Naive thymus-derived CD4-positive, alpha-beta T cell (primary cell): ENCODE measurements around the gene SLC50A1. TPM values are rescaled to one million over a fixed set of nuclear protein-coding genes. Genes with fewer than 3 reads are reported as not detected.
A peak's percentile ranks its signal among the peaks of the same experiment; 100 is the strongest.

Experiments used
- ATAC-seq: fragments of 150-1000 bp; cut with Tn5 transposase; 2 replicates; pipeline ENCODE4 v1.10.0; 2021; ENCODE audit warnings: mild to moderate bottlenecking, moderate library complexity
- CTCF ChIA-PET: fragments of 350-600 bp; sonication (Branson Sonifier 250); formaldehyde crosslinking; loops from one replicate; lab custom pipeline; 2021; ENCODE audit warnings: antibody characterized with exemption; lab: Charles Lee
- POLR2A ChIA-PET: fragments of 350-600 bp; sonication (Branson Sonifier 250); formaldehyde crosslinking; loops from one replicate; lab custom pipeline; 2021; ENCODE audit warnings: antibody characterized with exemption, inconsistent platforms; lab: Charles Lee
- DNase-seq, 9 donors: peaks; one replicate each; pipeline versions ENCODE4 v3.0.0 to v3.0.0-alpha.2; 2020 to 2022; ENCODE audit warnings: mixed read lengths in 1 of 9
- H3K27ac ChIP-seq: one replicate; pipeline ENCODE4 v1.7.0; 2013; ENCODE audit warnings: mild to moderate bottlenecking, low read depth, low read length, moderate library complexity
- H3K27me3 ChIP-seq, 2 donors: one replicate each; pipeline ENCODE4 v1.7.0; 2013; ENCODE audit warnings: low read length in 2 of 2, mild to moderate bottlenecking in 2 of 2, moderate library complexity in 2 of 2; ENCODE audit not compliant: control insufficient read depth in 2 of 2, insufficient read depth in 2 of 2
- H3K36me3 ChIP-seq, 3 experiments: 1 replicate in 2 of 3; 2 replicates in 1 of 3; pipeline ENCODE4 v1.7.0; 2013; ENCODE audit warnings: low read length in 3 of 3, mild to moderate bottlenecking in 3 of 3, moderate library complexity in 1 of 3; ENCODE audit not compliant: insufficient read depth in 3 of 3, control insufficient read depth in 2 of 3
- H3K4me1 ChIP-seq, 2 donors: one replicate each; pipeline ENCODE4 v1.7.0; 2013; ENCODE audit warnings: low read length in 2 of 2, mild to moderate bottlenecking in 2 of 2, moderate library complexity in 1 of 2; ENCODE audit not compliant: control insufficient read depth in 2 of 2, insufficient read depth in 2 of 2
- H3K4me3 ChIP-seq: 2 replicates; pipeline ENCODE4 v1.7.0; 2013; ENCODE audit warnings: mild to moderate bottlenecking, low read length
- H3K9me3 ChIP-seq, 3 experiments: 1 replicate in 2 of 3; 2 replicates in 1 of 3; pipeline ENCODE4 v1.7.0; 2013; ENCODE audit warnings: low read length in 3 of 3; ENCODE audit not compliant: control insufficient read depth in 2 of 3
- H3K27ac Mint-ChIP-seq, 9 donors: one replicate each; pipeline ENCODE4 v1.8.0; 2020 to 2022; ENCODE audit warnings: mixed read lengths in 9 of 9, mild to moderate bottlenecking in 8 of 9, moderate library complexity in 5 of 9, inconsistent platforms in 2 of 9
- H3K27me3 Mint-ChIP-seq, 5 donors: one replicate each; pipeline ENCODE4 v1.8.0; 2021 to 2022; ENCODE audit warnings: mixed read lengths in 5 of 5, mild to moderate bottlenecking in 1 of 5
- H3K36me3 Mint-ChIP-seq, 5 donors: one replicate each; pipeline ENCODE4 v1.8.0; 2020 to 2022; ENCODE audit warnings: mixed read lengths in 5 of 5, mild to moderate bottlenecking in 3 of 5, inconsistent platforms in 1 of 5
- H3K4me1 Mint-ChIP-seq, 7 donors: one replicate each; pipeline ENCODE4 v1.8.0; 2020 to 2022; ENCODE audit warnings: mixed read lengths in 7 of 7, mild to moderate bottlenecking in 3 of 7, inconsistent platforms in 1 of 7
- H3K4me3 Mint-ChIP-seq, 10 donors: one replicate each; pipeline ENCODE4 v1.8.0; 2020 to 2022; ENCODE audit warnings: mild to moderate bottlenecking in 10 of 10, mixed read lengths in 10 of 10, moderate library complexity in 6 of 10, inconsistent platforms in 2 of 10
- H3K9me3 Mint-ChIP-seq, 11 donors: one replicate each; pipeline ENCODE4 v1.8.0; 2020 to 2022; ENCODE audit warnings: mixed read lengths in 11 of 11, mild to moderate bottlenecking in 4 of 11, inconsistent platforms in 1 of 11, moderate library complexity in 1 of 11
- intact Hi-C, 2 donors: fragments of 100-400 bp; cut with micrococcal nuclease; formaldehyde crosslinking; loops; one replicate each; pipeline ENCODE4 v1.15.1; 2023
- polyA plus RNA-seq, 2 donors: library from polyadenylated mRNA; unstranded; fragments of 300-500 nt; fragmentation: Illumina TruSeq; gene quantifications; one replicate each; pipeline ENCODE4 v1.2.3, GENCODE V29; 2021
- total RNA-seq, 6 experiments: library from RNA in 5 of 6; stranded (reverse) in 5 of 6; gene quantifications; 1 replicate in 5 of 6; 2 replicates in 1 of 6; pipeline ENCODE4 v1.2.3 and lab custom pipeline; 2021 to 2026

Gene SLC50A1
- total and polyA plus RNA-seq, 7 experiments from 2014 or later, result 21.1 to 64.8 (median 26.6) TPM

GRCh38 chr1:155178441-155179111 is 42.9 kb downstream of the SLC50A1 start:
- Mint-ChIP-seq H3K27ac (peak overlapping the region in 1 of 9 donors; percentile 23), H3K9me3 (peaks cover 0 to 1% (median 0%) of the 10 kb centered on the region in 11 donors), H3K4me3 (no peak overlapping the region), H3K27me3 (no peaks in the 10 kb centered on the region), H3K36me3 (peaks cover 0 to 22% (median 3%) of the 10 kb centered on the region in 5 donors), H3K4me1 (peaks cover 12 to 31% (median 25%) of the 10 kb centered on the region in 7 donors)
- DNase-seq, result peak in 2 of 9 donors; percentile 2 to 5
- peaks cover 0 to 25% (median 0%) of the 10 kb centered on the region in 3 experiments for H3K36me3 ChIP-seq
- no peak overlapping the region for H3K27ac ChIP-seq
- intact Hi-C loops, result no loop called here
- H3K9me3 ChIP-seq, result no peaks in the 10 kb centered on the region
- POLR2A ChIA-PET, result interaction anchor here (1.7 to 2.0 kb wide), 2 partner anchors 15 to 29 kb away, joined by 4 to 18 read pairs; partner anchors contain the start of gene THBS3
- no peak for ATAC-seq
- H3K4me1 ChIP-seq, result peaks cover 1 to 9% of the 10 kb centered on the region in 2 donors
- CTCF ChIA-PET, result interaction anchor here (0.6 to 2.4 kb wide), 4 partner anchors 15 to 395 kb away, joined by 3 to 26 read pairs (median 6); no protein-coding TSS in a partner anchor
- H3K27me3 ChIP-seq, result no peaks in the 10 kb centered on the region
- H3K4me3 ChIP-seq, result no peak overlapping the region

- Histone ChIP-seq H3K36me3 (peaks cover 0 to 25% (median 0%) of the 10 kb centered on the region in 3 experiments), H3K4me3 (no peak overlapping the region), H3K27ac (no peak overlapping the region), H3K4me1 (peaks cover 0 to 9% of the 10 kb centered on the region in 2 donors), H3K27me3 (no peaks in the 10 kb centered on the region), H3K9me3 (no peaks in the 10 kb centered on the region)
- ATAC-seq, result no peak
- no peak overlapping the region for H3K4me3 Mint-ChIP-seq
- ChIA-PET POLR2A (interaction anchor here (1.2 to 1.7 kb wide), 3 partner anchors 15 to 48 kb away, joined by 3 to 4 read pairs (median 4); partner anchors contain the start of gene THBS3), CTCF (interaction anchor here (0.8 to 1.3 kb wide), 3 partner anchors 14 to 72 kb away, joined by 3 to 5 read pairs (median 3); no protein-coding TSS in a partner anchor)
- peaks cover 0 to 1% (median 0%) of the 10 kb centered on the region in 11 donors for H3K9me3 Mint-ChIP-seq
- no peak overlapping the region for H3K27ac Mint-ChIP-seq
- H3K27me3 Mint-ChIP-seq, result no peaks in the 10 kb centered on the region
- intact Hi-C loops, result no loop called here
- peaks cover 11 to 25% (median 19%) of the 10 kb centered on the region in 7 donors for H3K4me1 Mint-ChIP-seq
- peaks cover 0 to 23% (median 3%) of the 10 kb centered on the region in 5 donors for H3K36me3 Mint-ChIP-seq
- peak in 1 of 9 donors; percentile 5 for DNase-seq
These were observed 43.7 kb downstream of the SLC50A1 start for GRCh38 chr1:155179112-155180031.

- no peaks in the 10 kb centered on the region for H3K27me3 Mint-ChIP-seq
- Histone ChIP-seq H3K27ac (no peak overlapping the region), H3K9me3 (no peaks in the 10 kb centered on the region), H3K4me3 (no peak overlapping the region), H3K27me3 (no peaks in the 10 kb centered on the region), H3K36me3 (peaks cover 0 to 25% (median 0%) of the 10 kb centered on the region in 3 experiments), H3K4me1 (peaks cover 0 to 6% of the 10 kb centered on the region in 2 donors)
- no peak overlapping the region for H3K4me3 Mint-ChIP-seq
- H3K9me3 Mint-ChIP-seq, result peaks cover 0 to 1% (median 0%) of the 10 kb centered on the region in 11 donors
- ATAC-seq (no peak), DNase-seq (no peak)
- no peak overlapping the region for H3K27ac Mint-ChIP-seq
- peaks cover 3 to 18% (median 5%) of the 10 kb centered on the region in 7 donors for H3K4me1 Mint-ChIP-seq
- ChIA-PET CTCF (no interaction called here), POLR2A (no interaction called here)
- intact Hi-C loops, result no loop called here
- H3K36me3 Mint-ChIP-seq, result peaks cover 0 to 18% (median 3%) of the 10 kb centered on the region in 5 donors
These were observed 45.9 kb downstream of the SLC50A1 start for GRCh38 chr1:155181371-155182051.

DNA sequence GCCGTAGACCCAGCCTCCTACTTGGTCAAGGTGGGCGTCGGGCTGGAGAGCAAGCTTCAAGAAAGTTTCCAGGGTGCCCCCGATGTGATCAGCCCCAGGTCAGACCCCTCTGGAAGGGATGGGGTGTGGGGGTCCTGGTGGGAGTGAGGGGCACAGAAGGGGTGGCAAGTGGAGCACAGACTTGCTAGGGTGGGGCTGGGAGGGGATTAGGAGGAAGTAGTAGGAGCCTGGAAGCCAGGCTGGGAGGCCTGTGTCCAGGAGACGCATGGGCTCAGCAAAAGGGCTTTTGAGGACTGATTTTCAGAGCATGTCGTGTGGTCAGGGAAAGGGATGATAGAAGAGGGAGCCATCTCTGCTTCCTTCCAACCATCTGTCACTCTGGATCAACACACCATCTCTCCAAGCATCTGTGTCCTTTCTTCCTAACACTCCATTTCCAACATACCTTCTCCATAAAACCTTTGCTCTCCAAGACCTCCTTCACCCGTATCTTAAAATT is 46.4 kb downstream of the SLC50A1 start:
- no peak overlapping the region for H3K27ac Mint-ChIP-seq
- intact Hi-C loops, result no loop called here
- peaks cover 0 to under 1% of the 10 kb centered on the region in 2 donors for H3K4me1 ChIP-seq
- H3K9me3 ChIP-seq, result no peaks in the 10 kb centered on the region
- H3K36me3 ChIP-seq, result peaks cover 0 to 25% (median 0%) of the 10 kb centered on the region in 3 experiments
- H3K27me3 Mint-ChIP-seq, result no peaks in the 10 kb centered on the region
- H3K27me3 ChIP-seq, result no peaks in the 10 kb centered on the region
- peaks cover 0 to 17% (median 3%) of the 10 kb centered on the region in 5 donors for H3K36me3 Mint-ChIP-seq
- no peak overlapping the region for H3K4me3 Mint-ChIP-seq
- ChIA-PET CTCF (interaction anchor here (1.2 kb wide), 1 partner anchor 11 kb away, joined by 6 read pairs; no protein-coding TSS in a partner anchor), POLR2A (no interaction called here)
- no peak overlapping the region for H3K4me3 ChIP-seq
- H3K27ac ChIP-seq, result no peak overlapping the region
- no peak for DNase-seq
- ATAC-seq, result no peak
- peaks cover 0 to 15% (median 0%) of the 10 kb centered on the region in 7 donors for H3K4me1 Mint-ChIP-seq
- peaks cover 0 to 1% (median 0%) of the 10 kb centered on the region in 11 donors for H3K9me3 Mint-ChIP-seq

GRCh38 chr1:155183775-155184221 is 48.1 kb downstream of the SLC50A1 start:
- Histone ChIP-seq H3K27me3 (no peaks in the 10 kb centered on the region), H3K36me3 (peaks cover 0 to 12% (median 0%) of the 10 kb centered on the region in 3 experiments), H3K4me3 (no peak overlapping the region), H3K4me1 (no peaks in the 10 kb centered on the region), H3K27ac (no peak overlapping the region), H3K9me3 (no peaks in the 10 kb centered on the region)
- no peaks in the 10 kb centered on the region for H3K27me3 Mint-ChIP-seq
- POLR2A ChIA-PET, result interaction anchor here (0.6 to 1.0 kb wide), 2 partner anchors 10 to 283 kb away, joined by 3 to 4 read pairs; no protein-coding TSS in a partner anchor
- CTCF ChIA-PET, result interaction anchor here (0.5 to 1.0 kb wide), 2 partner anchors 8 to 960 kb away, joined by 3 read pairs; no protein-coding TSS in a partner anchor
- no peak overlapping the region for H3K27ac Mint-ChIP-seq
- no peak for DNase-seq
- H3K36me3 Mint-ChIP-seq, result peaks cover 0 to 14% (median 0%) of the 10 kb centered on the region in 5 donors
- no peak for ATAC-seq
- H3K4me1 Mint-ChIP-seq, result peaks cover 0 to 17% (median 7%) of the 10 kb centered on the region in 7 donors
- H3K4me3 Mint-ChIP-seq, result no peak overlapping the region
- H3K9me3 Mint-ChIP-seq, result peaks cover 0 to 3% (median 0%) of the 10 kb centered on the region in 11 donors
- intact Hi-C loops, result loop anchor here in 1 of 2 donors (1.0 kb wide), 1 partner anchor 10 kb away; no protein-coding TSS in a partner anchor
